GM18499 (cell line): ENCODE measurements around the gene PKNOX2.

Source experiments
- ATAC-seq: cut with Tn5 transposase; IDR thresholded peaks from one replicate; pipeline ENCODE4 v1.9.1; 2021; ENCODE audit warnings: moderate number of reproducible peaks; ENCODE audit not compliant: insufficient read depth, unreplicated experiment

The PKNOX2 gene

DNA sequence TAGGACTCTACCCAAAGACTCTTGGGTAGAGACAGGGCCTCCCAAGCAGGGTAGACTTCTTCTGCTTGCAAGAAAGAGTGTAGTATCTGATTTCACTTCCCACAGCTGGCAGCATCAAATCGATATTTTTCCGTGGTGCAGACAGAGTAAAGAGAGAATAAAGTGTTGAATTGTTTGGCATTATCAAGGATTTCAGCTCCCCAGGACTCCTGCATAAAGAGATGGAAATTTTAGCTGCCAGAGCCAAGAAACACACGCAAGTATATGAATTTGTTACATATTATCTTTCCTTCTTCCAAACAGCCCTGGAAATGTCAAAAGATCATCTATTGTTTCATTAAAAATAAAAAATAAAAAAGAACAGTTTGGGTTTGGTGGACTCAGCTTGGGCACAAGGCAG is 136.8 kb downstream of the PKNOX2 start:
- ATAC-seq = no peak

DNA sequence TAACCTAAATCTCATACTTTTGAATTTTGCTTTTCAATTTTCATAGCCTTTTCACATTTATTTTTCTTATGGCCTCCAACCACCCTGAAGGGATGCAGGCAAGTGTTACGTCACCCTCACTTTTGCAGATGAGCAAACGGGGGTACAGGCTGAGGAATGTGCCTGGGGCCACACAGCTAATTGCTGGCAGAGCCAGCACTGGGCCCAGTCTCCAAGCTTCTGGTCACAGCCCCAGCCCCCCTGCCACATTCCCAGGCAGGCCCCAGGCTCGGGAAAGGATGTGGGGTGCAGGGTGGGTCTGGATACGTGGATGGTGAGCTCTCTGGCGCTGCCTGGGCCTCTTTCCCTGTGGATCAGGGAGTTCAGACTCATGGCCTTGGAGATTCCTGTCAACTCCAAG is 138.6 kb downstream of the PKNOX2 start:
- no peak for ATAC-seq

DNA sequence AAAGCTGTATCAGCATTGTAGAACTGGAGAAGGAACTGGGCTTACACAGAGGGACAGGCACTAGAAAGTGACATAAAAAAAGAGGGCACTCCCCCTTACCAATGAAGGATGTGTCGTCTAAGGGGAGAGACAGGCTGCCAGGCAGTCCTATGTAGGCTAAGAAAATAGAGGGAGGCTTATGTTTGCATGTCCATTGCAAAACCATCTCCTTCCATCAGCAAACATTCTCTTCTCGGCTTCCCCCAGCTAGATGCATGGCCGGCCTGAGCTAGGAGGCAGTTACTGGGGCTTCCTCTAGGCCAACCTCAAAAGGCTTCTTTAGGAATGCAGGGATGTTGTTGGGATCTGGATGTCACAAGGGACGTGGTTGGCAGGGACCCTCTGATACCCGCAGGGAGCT is 139.1 kb downstream of the PKNOX2 start:
- no peak for ATAC-seq

DNA sequence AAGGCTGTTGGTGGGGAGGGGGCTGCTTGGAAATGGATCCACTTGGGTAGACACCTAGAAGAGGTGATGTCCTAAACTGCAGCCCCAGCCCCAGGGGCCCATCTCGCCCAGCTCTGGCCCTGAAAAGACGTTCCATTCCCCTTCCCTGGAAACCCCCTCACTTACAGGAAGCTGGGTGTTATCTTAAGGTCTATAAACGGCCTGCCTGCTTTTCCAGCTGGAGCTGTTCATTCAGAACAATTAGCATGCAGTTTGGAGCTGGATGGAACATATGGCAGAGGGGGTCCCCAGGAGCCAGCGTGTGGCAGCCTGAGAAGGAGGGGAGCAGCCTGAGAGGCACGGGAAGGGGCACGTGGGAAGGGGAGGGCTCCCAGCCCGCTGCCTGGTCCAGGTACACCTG is 139.6 kb downstream of the PKNOX2 start:
- ATAC-seq = no peak

DNA sequence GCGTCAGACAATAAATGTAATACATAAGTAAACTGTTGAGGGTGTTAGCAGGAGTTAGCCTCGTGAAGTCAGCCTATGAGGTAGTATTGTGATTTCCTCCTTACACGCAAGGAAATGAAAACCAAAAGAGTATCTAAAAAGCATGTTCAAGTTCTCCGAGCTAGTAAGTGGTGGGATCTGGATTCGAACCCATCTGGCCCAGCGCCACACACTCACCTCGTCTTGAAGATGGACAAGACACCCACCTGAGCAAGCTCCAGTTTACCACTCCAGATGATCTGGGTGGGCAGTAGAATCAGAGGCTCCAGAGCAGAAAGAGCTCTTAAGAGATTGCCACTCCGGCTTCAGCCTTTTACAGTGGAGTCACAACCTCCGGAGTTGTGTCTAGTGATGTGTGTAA is 140.3 kb downstream of the PKNOX2 start:
- ATAC-seq = no peak

DNA sequence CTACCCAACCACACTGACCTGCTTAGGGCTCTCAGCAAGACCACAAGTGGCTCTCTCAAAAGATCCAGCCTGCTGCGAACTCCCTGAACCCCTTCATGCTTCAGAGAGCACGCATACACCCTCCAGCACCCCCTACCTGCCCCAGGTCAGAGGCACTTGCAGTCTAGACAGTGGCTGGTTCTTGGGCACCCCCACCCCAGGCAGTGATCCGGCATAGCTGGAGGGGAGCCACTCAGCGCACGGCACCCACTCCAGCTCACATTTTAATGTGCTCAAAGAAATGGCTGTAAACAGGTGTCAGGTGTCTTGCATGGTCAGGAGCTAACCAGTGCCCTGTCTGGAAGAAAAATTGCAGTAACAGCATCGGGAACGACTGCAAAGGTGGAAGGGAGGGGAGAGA is 140.8 kb downstream of the PKNOX2 start:
- ATAC-seq = no peak

DNA sequence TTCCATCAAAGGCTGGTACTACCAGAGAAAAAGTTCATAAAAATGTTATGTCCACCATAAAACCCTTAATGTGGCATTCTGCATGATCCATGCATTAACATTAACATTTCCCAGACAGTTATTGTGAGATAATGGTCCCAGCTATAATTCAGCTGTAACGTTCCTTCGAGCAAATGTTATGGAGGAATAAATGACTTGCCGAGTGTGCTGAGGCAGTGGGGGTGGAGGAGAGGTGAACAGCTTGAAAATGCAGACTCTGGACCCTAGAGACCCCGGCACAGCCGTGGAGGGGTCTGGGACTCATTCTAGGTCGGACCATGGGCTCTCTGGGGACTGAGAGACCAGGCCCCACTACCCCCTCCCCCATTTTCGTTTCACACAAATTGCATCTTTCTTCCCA is 141.9 kb downstream of the PKNOX2 start:
- no peak for ATAC-seq

DNA sequence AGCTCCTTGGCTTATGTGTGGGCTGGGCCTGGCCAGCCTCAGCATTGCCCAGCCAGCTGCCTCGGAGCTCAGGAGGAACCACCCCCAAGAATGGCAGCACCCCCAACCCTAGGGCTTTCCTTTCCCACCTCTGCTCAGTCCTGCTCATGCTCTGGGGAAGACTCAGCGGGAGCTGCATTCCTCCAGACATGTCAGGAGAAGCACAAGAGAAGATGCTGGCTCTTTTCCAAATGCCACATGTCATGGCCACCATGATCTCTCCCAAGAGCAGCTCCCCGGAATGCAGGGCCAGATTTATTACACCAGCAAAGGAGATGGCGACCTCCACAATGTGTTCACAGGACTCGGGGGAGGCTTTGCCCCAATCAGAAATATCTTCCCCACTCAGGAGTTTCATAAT is 143.7 kb downstream of the PKNOX2 start:
- ATAC-seq = no peak

DNA sequence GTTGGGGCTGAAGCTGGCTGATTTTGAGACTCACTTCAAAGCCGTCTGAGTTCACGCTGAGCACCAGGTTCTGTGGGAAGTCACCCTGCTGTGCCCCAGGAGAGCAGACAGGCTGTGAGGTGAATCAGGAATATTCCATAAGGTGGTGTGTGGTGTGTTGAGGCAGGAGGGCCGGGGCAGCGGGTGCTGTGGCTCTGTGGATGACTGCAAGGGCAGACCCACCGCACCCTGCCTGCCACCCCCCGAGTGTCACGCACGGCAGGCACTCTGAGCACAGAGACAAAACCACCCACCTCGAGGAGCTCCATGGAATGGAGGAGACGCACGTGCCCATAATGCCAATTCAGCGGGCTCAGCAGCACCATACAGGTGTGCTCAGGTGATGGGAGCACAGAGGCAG is 147.8 kb downstream of the PKNOX2 start:
- ATAC-seq = no peak

DNA sequence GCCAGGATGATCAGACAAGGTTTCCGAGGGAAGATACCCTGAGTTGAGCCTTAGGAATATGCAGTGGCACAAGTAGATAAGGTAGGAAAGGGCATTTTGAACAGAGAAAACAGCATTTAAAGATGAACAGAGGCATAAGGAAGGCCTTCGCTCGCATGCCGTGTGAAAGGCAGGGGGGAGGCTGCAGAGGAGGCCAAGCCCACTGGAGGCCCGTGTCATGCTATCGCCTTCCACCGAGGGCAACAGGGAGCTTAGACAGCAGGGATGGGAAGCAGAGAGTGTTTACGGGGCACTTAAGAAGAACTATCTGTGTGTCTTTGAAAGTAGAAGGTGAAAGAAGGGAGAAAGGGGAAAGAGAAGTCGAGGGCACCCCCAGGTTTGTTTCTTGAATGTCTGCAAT is 148.3 kb downstream of the PKNOX2 start:
- ATAC-seq = no peak

DNA sequence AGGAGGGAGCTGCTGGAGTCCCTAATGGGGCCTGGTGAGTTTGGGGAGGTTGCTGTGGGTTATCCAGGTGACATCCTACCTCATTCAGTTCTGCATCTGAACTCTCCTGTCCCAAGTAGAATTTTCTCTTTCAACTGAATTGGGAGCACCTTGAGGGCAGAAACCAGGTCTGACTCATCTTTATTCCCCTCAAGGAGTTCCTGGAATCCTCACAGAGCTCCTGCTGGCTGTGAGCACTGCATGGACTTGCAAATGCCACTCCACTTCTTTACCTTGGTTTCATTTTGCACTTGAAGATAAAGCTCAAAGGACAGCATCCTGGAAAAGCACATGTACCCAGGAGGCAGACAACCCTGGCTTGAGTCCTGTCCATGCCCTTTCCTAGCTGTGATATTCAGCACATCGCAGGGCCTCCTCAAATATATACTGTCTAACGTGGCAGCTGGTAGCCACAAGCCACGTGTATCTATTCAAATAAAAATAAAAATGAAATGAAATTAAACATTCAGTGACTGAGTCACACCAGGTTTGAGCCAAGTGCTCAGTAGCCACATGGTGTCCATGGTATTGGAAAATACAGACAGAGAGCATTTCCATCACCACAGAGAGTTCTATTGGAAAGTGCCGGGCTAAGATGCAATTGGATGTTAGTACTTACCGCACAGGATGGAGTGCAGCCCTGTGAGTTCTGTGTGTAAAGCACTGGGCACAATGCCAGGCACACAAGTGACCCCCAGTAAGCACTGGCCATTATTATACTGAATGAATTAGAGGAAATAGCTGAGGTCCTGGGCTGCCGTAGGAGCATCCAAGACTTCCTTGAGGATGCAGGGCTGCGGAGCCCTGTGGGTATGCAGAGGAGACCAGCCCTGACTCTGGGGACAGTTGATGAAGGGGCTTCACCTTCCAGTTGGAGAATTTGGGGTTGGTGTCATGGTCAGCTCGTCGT is 149.0 kb downstream of the PKNOX2 start:
- no peak for ATAC-seq

DNA sequence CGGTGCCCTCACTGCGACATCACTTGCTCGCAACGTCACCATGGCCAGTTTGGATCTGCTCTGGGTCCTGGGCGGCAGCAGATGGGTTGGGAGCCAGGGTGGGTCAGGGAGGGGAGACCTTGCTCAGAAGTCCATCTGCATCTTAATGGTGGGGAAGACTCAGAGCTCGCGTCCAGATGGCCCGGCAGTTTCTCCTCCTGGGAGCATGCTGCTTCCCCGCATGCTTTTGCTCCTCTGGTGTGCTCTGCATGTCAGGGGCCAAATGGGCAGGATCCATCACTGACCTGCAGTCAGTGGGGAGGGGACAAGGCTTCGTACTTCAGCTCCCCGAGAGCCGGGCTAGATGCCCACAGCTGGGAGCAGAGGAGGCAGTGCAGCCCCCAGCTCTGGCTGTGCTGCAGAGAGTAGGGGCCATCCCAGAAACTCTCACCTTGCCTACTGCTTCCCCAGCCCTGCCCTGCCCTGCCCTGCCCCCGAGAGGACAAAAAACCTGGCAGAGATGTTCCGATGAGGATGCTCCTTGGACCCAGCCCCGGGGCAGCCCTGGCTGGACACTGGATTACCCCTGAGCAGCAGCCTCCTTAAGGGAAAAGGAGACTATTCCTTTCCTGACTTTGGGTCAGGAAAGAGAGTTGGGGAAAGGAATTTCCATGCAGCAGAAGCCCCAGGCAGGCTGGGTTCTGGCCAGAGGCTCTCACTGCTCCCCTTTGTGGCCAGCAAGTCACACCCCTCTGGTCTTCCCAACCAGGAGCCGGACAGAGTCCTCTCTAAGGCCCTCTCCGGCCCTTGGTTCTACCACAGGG is 149.9 kb downstream of the PKNOX2 start:
- ATAC-seq = no peak

DNA sequence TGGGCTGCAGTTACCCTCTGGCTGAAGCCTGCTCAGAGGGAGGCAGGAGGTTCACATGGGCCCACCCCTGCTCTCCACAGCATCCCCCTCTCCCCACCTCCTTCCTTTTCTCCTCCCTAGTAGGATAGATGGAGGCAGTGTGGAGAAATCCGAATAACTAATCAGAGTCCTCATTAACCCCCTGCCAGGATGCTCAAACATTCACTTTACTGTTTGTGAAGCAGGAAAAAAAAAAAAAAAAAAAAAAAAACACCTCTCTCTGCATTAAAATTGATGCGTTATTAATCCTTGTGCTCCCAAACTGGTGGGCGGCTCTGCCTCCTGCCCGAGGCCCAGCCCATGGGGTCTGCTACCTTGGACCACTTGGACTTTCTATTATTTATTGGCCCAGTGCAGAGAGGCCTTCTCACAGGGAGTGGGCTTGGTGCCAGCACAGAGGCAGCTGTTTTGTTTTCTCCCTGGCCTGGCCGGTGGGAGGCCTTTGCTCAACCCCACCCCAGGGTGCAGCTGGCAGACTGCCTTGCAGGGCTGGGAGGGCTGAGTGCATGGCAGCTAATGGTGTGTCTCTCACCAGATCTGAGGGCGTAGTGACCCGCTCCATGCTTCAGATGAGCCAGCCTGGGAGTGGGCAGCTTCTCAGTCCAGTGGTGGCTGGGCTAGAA is 150.7 kb downstream of the PKNOX2 start:
- ATAC-seq = no peak

DNA sequence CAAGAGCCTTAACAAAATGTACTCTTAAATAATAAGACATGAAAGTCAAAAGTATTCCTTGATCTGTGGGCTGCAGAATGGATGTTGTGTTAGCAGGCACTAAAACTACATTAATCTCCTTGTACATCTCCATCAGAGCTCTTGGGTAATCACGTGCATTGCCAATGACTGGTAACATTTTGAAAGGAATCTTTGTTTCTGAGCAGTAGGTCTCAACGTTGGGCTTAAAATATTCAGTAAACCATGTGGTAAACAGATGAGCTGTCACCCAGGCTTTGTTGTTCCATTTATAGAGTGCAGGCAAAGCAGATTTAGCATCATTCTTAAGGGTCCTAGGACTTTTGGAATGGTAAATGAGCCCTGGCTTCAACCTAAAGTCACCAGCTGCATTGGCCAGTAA is 152.9 kb downstream of the PKNOX2 start:
- no peak for ATAC-seq

DNA sequence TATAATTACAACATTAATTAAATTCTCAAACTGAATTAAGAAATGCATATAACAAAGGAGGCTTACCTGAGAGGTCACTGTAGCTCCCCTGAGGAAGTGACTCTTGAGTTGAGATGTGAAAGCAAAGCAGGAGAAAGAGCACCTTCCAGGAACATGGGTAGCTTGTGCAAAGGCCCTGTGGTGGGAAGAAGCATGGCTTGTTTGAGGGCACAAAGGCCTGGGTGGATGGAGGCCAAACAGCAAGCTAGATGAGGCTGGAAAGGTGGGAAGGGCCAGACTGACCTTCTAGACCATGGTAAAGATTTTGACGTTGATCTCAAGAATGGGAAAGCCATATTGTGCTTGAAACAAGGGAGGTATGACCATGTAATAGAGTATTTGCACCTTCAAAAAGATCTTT is 155.1 kb downstream of the PKNOX2 start:
- ATAC-seq = no peak

DNA sequence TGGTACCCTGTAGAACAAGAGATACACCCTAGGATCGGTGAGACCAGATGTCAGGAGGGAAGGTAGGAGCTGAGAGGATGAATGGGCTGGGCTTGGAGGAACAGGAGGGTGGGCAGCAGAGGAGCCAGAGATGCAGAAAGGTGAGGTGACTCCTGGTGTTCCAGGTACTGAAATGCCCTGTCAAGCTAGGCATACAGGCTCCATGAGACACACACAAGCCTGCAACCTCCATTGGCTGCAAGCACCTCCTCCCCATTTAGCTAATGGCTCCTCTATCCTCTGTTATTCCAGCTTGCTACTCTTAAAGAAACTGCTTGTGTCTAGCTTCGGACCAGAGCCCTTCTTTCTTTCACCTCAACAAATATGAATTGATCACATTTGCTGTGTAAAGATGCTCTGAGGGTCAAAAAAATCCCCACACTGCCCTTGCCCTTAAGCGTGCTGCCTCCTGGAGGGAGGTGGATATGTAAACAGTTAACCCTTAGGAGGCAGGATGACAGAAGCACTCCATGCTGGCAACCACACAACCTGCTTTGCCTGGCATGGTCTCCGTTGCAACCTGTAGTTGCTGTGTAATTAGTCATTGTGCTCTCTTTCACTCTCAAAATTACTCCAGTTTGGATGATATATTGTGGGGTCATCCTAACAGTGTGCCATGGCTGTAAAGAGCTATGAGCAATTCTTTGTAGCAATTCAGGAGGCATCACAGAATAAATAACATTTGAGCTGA is 156.0 kb downstream of the PKNOX2 start:
- ATAC-seq = no peak

DNA sequence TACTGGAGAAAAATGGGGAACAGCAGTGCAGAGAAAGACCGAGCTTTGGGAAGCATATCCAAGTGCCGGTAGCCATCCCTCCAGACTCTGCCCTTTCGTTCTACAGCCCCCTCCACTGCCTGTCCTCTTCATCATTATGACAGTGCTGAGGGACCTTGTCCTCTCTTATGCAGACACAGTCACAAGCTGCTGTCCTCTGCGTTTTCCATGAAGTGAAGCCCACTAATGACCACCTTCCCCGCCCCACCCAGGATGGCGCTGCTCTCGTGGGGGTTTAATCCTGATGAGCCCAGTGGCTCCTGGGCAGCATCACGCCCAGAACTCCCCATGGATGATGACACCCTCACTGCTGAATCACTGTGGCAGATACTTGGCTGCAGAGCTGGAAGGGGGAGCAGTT is 157.7 kb downstream of the PKNOX2 start:
- no peak for ATAC-seq

DNA sequence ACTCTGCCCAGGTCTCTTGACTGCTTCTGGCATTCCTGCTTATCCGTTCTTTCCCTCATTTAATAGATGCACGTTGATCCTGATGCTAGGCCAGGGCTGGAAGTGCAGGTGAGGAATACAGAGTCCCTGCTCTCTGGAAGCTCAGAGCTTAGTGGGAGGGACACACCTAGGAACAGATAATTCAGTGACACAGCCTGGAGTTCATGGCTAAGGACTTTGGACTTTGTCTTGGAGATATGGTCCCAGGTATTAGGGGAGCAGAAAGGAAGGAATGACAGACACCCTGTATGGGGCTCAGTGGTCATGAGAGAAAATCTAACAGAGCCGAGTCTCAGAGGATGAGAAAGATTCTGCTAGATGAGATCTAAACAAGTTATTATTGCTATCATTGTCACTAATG is 160.6 kb downstream of the PKNOX2 start:
- ATAC-seq = no peak

DNA sequence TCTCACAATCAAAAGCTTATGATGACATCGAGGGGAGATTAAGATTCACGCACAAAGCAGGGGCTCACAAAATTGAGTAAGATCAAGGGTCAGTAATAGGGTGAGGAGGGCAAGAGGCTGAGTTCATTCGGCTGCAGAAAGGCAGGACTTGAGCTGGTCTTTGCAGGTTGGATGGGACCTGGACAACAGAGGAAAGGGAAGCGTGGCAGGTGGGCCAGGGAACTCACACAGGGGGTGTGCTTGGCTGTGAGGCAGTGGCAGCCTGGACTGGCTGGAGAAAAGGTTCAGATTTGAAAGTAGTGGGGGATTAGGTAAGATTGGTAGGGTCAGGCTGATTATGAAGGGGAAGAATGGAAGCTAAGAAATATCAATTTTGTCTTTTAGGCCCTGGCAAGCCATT is 161.6 kb downstream of the PKNOX2 start:
- no peak for ATAC-seq

DNA sequence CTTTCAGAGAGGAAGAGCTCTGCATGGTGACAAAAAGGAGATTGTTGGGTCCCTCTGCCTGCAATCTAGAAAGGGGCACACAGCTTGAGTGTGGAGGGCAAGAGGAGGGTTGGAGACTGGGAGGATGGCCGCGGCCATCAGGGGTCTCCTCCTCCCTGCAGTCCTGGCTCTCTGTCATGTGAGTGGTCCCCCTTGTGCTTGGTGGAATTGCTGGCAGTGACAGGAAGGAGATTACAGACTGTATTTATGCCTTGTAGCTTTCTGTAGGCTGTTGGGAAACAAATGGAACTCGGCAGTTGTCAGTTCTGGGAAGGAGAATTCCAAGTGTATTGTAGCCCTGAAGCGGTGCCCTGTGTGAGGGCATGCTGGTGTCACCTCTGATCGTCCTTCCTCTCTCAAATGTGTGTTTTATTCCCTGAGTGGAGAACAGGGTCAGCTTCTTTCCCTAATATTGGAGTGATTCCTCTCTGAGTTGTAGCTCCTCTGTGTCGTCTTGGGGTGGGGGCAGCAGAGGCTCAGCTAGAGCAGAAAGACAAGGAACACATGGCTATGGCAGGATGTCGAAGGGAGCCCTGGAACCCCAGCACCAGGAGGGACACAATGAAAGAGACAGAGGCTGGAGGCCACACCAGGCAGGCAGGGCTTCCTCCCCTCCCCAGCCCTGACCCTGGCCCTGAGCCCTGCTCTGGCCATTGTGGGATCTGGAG is 163.1 kb downstream of the PKNOX2 start:
- ATAC-seq = no peak
